GM23248 (cell line): ENCODE results near the gene RHBDF1. TPM values are rescaled to one million over a fixed set of nuclear protein-coding genes. Genes with fewer than 3 reads are reported as not detected.
"Not testable (repeated sequence)": the region's sequence is repeated elsewhere in the genome, so short reads cannot be mapped to it uniquely, and the experiment has no call there.

Source experiments
- DNase-seq: peaks from one replicate; pipeline ENCODE4 v3.0.0-alpha.2; 2015
- H2AFZ ChIP-seq: fragments of 200-600 bp; sonication (generic); 2 replicates; pipeline ENCODE4 v1.6.1; 2016; ENCODE audit warnings: antibody characterized with exemption
- H3F3A ChIP-seq: fragments of 200-600 bp; sonication (generic); 2 replicates; pipeline ENCODE4 v1.6.1; 2016; ENCODE audit warnings: mild to moderate bottlenecking, antibody characterized with exemption, mixed run types; ENCODE audit not compliant: insufficient read depth
- H3K27ac ChIP-seq: fragments of 200-600 bp; sonication (generic); 2 replicates; pipeline ENCODE4 v1.5.1; 2016; ENCODE audit warnings: mild to moderate bottlenecking
- H3K27me3 ChIP-seq: fragments of 200-600 bp; sonication (generic); replicated peaks from 2 replicates; pipeline ENCODE4 v1.6.1; 2016; ENCODE audit warnings: mild to moderate bottlenecking; ENCODE audit not compliant: insufficient read depth
- H3K36me3 ChIP-seq: fragments of 200-600 bp; sonication (generic); 2 replicates; pipeline ENCODE4 v1.6.1; 2016; ENCODE audit warnings: low read depth, mild to moderate bottlenecking
- H3K4me1 ChIP-seq: fragments of 200-600 bp; sonication (generic); 2 replicates; pipeline ENCODE4 v1.6.1; 2016; ENCODE audit warnings: mild to moderate bottlenecking; ENCODE audit not compliant: insufficient read depth
- H3K4me2 ChIP-seq: fragments of 200-600 bp; sonication (generic); one replicate; pipeline ENCODE4 v1.6.1; 2016; ENCODE audit warnings: mild to moderate bottlenecking; ENCODE audit not compliant: unreplicated experiment
- H3K4me3 ChIP-seq: fragments of 200-600 bp; sonication (generic); 2 replicates; pipeline ENCODE4 v1.5.1; 2016; ENCODE audit warnings: mild to moderate bottlenecking
- H3K79me2 ChIP-seq: fragments of 200-600 bp; sonication (generic); 2 replicates; pipeline ENCODE4 v1.6.1; 2016; ENCODE audit warnings: mild to moderate bottlenecking; ENCODE audit not compliant: insufficient read depth
- H3K9ac ChIP-seq: fragments of 200-600 bp; sonication (generic); 2 replicates; pipeline ENCODE4 v1.6.1; 2016; ENCODE audit warnings: mild to moderate bottlenecking
- H3K9me2 ChIP-seq: fragments of 200-600 bp; sonication (generic); 2 replicates; pipeline ENCODE4 v1.6.1; 2016; ENCODE audit warnings: mixed run types, mild to moderate bottlenecking, moderate library complexity; ENCODE audit not compliant: insufficient read depth
- H3K9me3 ChIP-seq: fragments of 200-600 bp; sonication (generic); one replicate; pipeline ENCODE4 v1.6.1; 2017; ENCODE audit warnings: low read depth
- H4K20me1 ChIP-seq: fragments of 200-600 bp; sonication (generic); 2 replicates; pipeline ENCODE4 v1.6.0; 2016; ENCODE audit not compliant: insufficient read depth
- EZH2 ChIP-seq: fragments of 200-600 bp; sonication (generic); IDR thresholded peaks from 2 replicates; pipeline ENCODE4 v1.6.1; 2018; ENCODE audit warnings: antibody characterized with exemption, mild to moderate bottlenecking; ENCODE audit not compliant: insufficient read depth, poor library complexity, severe bottlenecking
- EZH2phosphoT487 ChIP-seq: fragments of 200-600 bp; sonication (generic); IDR thresholded peaks from 2 replicates; pipeline ENCODE4 v1.6.1; 2018; ENCODE audit warnings: antibody characterized with exemption, moderate library complexity, mild to moderate bottlenecking, low read depth; ENCODE audit not compliant: insufficient read depth
- WGBS, 2 experiments: methylation state at CpG; one replicate each; pipeline ENCODE4 v1.1.6; 2015 to 2017; ENCODE audit warnings: low lambda C conversion rate in 2 of 2, low coverage in 1 of 2; ENCODE audit errors: missing lambda C conversion rate in 2 of 2; 5-methylcytosine and 5-hydroxymethylcytosine counted together
- in situ Hi-C: fragments of 300-500 bp; cut with MboI; formaldehyde crosslinking; loops from 2 replicates; pipeline ENCODE4 v1.15.0; 2020
- polyA plus RNA-seq: library from polyadenylated mRNA; unstranded; fragments of >200 nt; fragmentation: Nextera tagmentation; extraction: Ambion mirVana; gene quantifications from 2 replicates; pipeline ENCODE4 v1.2.1, GENCODE V29; 2016
- total RNA-seq: library from RNA; depleted of rRNA; stranded (reverse); fragments of >200 nt; shearing (Covaris generic); gene quantifications from 2 replicates; pipeline ENCODE4 v1.2.3, GENCODE V29; 2014

The RHBDF1 gene
- total and polyA plus RNA-seq, 2 experiments from 2014 or later = 61.7 to 62.6 TPM

GRCh38 chr16:41439-42068, 30.9 kb downstream of the RHBDF1 start:
- in situ Hi-C loops = no loop called here
- Histone ChIP-seq H3K9ac (no peak overlapping the region), H3K4me1 (no peaks in the 10 kb centered on the region), H3K36me3 (peaks cover 5% of the 10 kb centered on the region; the same call in 1 of the 2 replicates), H3K4me3 (no peak overlapping the region), H3F3A (no peaks in the 10 kb centered on the region), H3K27me3 (no peaks in the 10 kb centered on the region), H3K9me3 (no peaks in the 10 kb centered on the region), H3K27ac (no peak overlapping the region), H4K20me1 (no peaks in the 10 kb centered on the region), H2AFZ (no peak overlapping the region), H3K79me2 (no peaks in the 10 kb centered on the region), H3K9me2 (no peaks in the 10 kb centered on the region), H3K4me2 (no peak overlapping the region)
- DNase-seq = no peak
- WGBS, 2 experiments = 90 to 91% methylated on average over 22 of the region's 22 CpGs
- no peak for TF ChIP-seq EZH2
- TF ChIP-seq EZH2phosphoT487 = no peak

GRCh38 chr16:38941-39892, 33.2 kb downstream of the RHBDF1 start:
- Histone ChIP-seq H3F3A (no peaks in the 10 kb centered on the region), H3K9ac (no peak overlapping the region), H3K9me2 (no peaks in the 10 kb centered on the region), H4K20me1 (no peaks in the 10 kb centered on the region), H3K4me3 (no peak overlapping the region), H3K79me2 (no peaks in the 10 kb centered on the region), H2AFZ (no peak overlapping the region), H3K27ac (no peak overlapping the region), H3K4me1 (no peaks in the 10 kb centered on the region), H3K4me2 (no peak overlapping the region), H3K9me3 (no peaks in the 10 kb centered on the region), H3K27me3 (no peaks in the 10 kb centered on the region), H3K36me3 (no peaks in the 10 kb centered on the region)
- TF ChIP-seq EZH2 (no peak), EZH2phosphoT487 (no peak)
- WGBS, 2 experiments = 91 to 94% methylated on average over 13 of the region's 13 CpGs
- no peak for DNase-seq
- in situ Hi-C loops = no loop called here

- H3K4me3 ChIP-seq, H3K27ac ChIP-seq, H3K9me2 ChIP-seq, in situ Hi-C loops, H3K4me1 ChIP-seq, H3K79me2 ChIP-seq, H3K9me3 ChIP-seq, H3K4me2 ChIP-seq, DNase-seq, H3K27me3 ChIP-seq, H3F3A ChIP-seq, H2AFZ ChIP-seq, H4K20me1 ChIP-seq, H3K36me3 ChIP-seq, H3K9ac ChIP-seq: not testable (repeated sequence)
- WGBS, 2 experiments = 92 to 93% methylated on average over 11 of the region's 11 CpGs
Observed at GRCh38 chr16:38206-38605, 34.2 kb downstream of the RHBDF1 start.

GRCh38 chr16:37511-37910, 34.9 kb downstream of the RHBDF1 start:
- Histone ChIP-seq H3K9me3 (no peaks in the 10 kb centered on the region), H3K36me3 (no peaks in the 10 kb centered on the region), H3K4me2 (no peak overlapping the region), H3F3A (no peaks in the 10 kb centered on the region), H3K79me2 (no peaks in the 10 kb centered on the region), H3K4me3 (no peak overlapping the region), H3K4me1 (no peaks in the 10 kb centered on the region), H3K9me2 (no peaks in the 10 kb centered on the region), H3K9ac (no peak overlapping the region), H3K27ac (no peak overlapping the region), H3K27me3 (no peaks in the 10 kb centered on the region), H4K20me1 (no peaks in the 10 kb centered on the region), H2AFZ (no peak overlapping the region)
- DNase-seq = no peak
- TF ChIP-seq EZH2phosphoT487 (no peak), EZH2 (no peak)
- in situ Hi-C loops = no loop called here
- WGBS, 2 experiments = 93 to 94% methylated on average over 5 of the region's 5 CpGs
